Panc1 (cell line): ENCODE data around the gene LHFPL2. TPM values are rescaled to one million over a fixed set of nuclear protein-coding genes. Genes with fewer than 3 reads are reported as not detected.
"Not testable (repeated sequence)": the region's sequence is repeated elsewhere in the genome, so short reads cannot be mapped to it uniquely, and the experiment has no call there.

ENCODE experiments used
- ATAC-seq: fragments of 200-7000 bp; cut with Tn5 transposase; 2 replicates; pipeline ENCODE4 v1.9.1; 2020; ENCODE audit warnings: mild to moderate bottlenecking, moderate library complexity
- BruUV-seq: library from RNA; stranded (reverse); fragments of 400-500 nt; replicated peaks from 2 replicates; lab custom pipeline; 2021; lab: Mats Ljungman, UMichigan
- CTCF ChIA-PET: fragments of 300-600 bp; sonication (Branson Sonifier 250); formaldehyde crosslinking; loops from one replicate; lab custom pipeline; 2022; ENCODE audit warnings: antibody characterized with exemption; lab: Charles Lee
- POLR2A ChIA-PET: fragments of 300-600 bp; sonication (Branson Sonifier 250); formaldehyde crosslinking; loops from one replicate; lab custom pipeline; 2022; ENCODE audit warnings: antibody characterized with exemption; lab: Charles Lee
- DNase-seq: peaks from one replicate; pipeline ENCODE4 v3.0.0-alpha.2; 2010; ENCODE audit warnings: low read depth, low spot score
- H3K27ac ChIP-seq: 2 replicates; pipeline ENCODE4 v1.5.1; 2011; ENCODE audit warnings: mild to moderate bottlenecking, low read length, inconsistent platforms
- H3K27me3 ChIP-seq: fragments of 200-500 bp; sonication (Bioruptor generic); 2 replicates; pipeline ENCODE4 v1.6.0; 2014; ENCODE audit warnings: low read length, inconsistent platforms; ENCODE audit not compliant: control insufficient read depth, insufficient read depth
- H3K36me3 ChIP-seq: fragments of 200-500 bp; sonication (Bioruptor generic); 2 replicates; pipeline ENCODE4 v1.5.1; 2014; ENCODE audit warnings: inconsistent platforms, mild to moderate bottlenecking, low read length, moderate library complexity; ENCODE audit not compliant: control insufficient read depth, insufficient read depth
- H3K4me1 ChIP-seq: 2 replicates; pipeline ENCODE4 v1.5.1; 2011; ENCODE audit warnings: inconsistent platforms, mild to moderate bottlenecking, low read length, moderate library complexity; ENCODE audit not compliant: control insufficient read depth, insufficient read depth
- H3K4me3 ChIP-seq, 2 experiments: 2 replicates each; pipeline ENCODE4 v1.5.1; 2011 to 2012; ENCODE audit warnings: low read depth in 2 of 2, low read length in 2 of 2, mild to moderate bottlenecking in 2 of 2, inconsistent platforms in 1 of 2, moderate library complexity in 1 of 2
- H3K9me3 ChIP-seq: fragments of 200-500 bp; sonication (Bioruptor generic); 2 replicates; pipeline ENCODE4 v1.5.1; 2014; ENCODE audit warnings: low read depth, mild to moderate bottlenecking, inconsistent platforms, low read length, moderate library complexity; ENCODE audit not compliant: control insufficient read depth, insufficient read depth
- CTCF ChIP-seq: fragments of 450-650 bp; IDR thresholded peaks from 2 replicates; pipeline ENCODE4 v1.5.1; 2017; ENCODE audit warnings: mild to moderate bottlenecking
- POLR2AphosphoS5 ChIP-seq: IDR thresholded peaks from 2 replicates; pipeline ENCODE4 v1.6.1; 2012; ENCODE audit warnings: mild to moderate bottlenecking, low read depth, low read length, moderate library complexity
- SIN3A ChIP-seq: IDR thresholded peaks from 2 replicates; pipeline ENCODE4 v1.6.1; 2012; ENCODE audit warnings: low read depth, mild to moderate bottlenecking, low read length, moderate library complexity, borderline replicate concordance; ENCODE audit not compliant: insufficient read depth
- TCF7L2 ChIP-seq: IDR thresholded peaks from 2 replicates; pipeline ENCODE4 v1.6.1; 2011; ENCODE audit warnings: mild to moderate bottlenecking, low read depth, low read length, inconsistent platforms
- in situ Hi-C: cut with HindIII; loops from 2 replicates; pipeline ENCODE4 v1.10.0; 2016; ENCODE audit warnings: low sequenced_read_pairs, low pct_unique_long_range_greater_than_20kb
- intact Hi-C: fragments of 100-400 bp; cut with micrococcal nuclease; formaldehyde crosslinking; loops from one replicate; pipeline ENCODE4 v1.10.0; 2022; ENCODE audit not compliant: unreplicated experiment
- total RNA-seq: library from RNA; stranded (reverse); gene quantifications from one replicate; pipeline ENCODE4 v1.2.1, GENCODE V29; 2021; ENCODE audit not compliant: unreplicated experiment
- TF ChIP-seq, protein P1 (sequence below), 2 experiments: IDR thresholded peaks; 2 replicates each; pipeline ENCODE4 v1.6.1; 2011 to 2012; ENCODE audit warnings: low read depth in 2 of 2, control low read depth in 1 of 2, low read length in 1 of 2, mild to moderate bottlenecking in 1 of 2, moderate library complexity in 1 of 2; ENCODE audit not compliant: insufficient read depth in 1 of 2

LHFPL2 gene
- total RNA-seq, 1 experiment from 2014 or later = 25.8 TPM

- intact Hi-C loops (no loop called here), in situ Hi-C loops (no loop called here)
- ChIA-PET CTCF (no interaction called here), POLR2A (interaction anchor here (0.6 kb wide), 1 partner anchor 806 kb away, joined by 3 read pairs; no protein-coding TSS in a partner anchor)
- H3K27ac ChIP-seq = no peak overlapping the region
- no peaks in the 10 kb centered on the region for H3K4me1 ChIP-seq
- ATAC-seq = no peak
- no peak for DNase-seq
- no peak overlapping the region for H3K4me3 ChIP-seq
- H3K36me3 ChIP-seq = no peaks in the 10 kb centered on the region
- BruUV-seq = no TSS peak
- H3K27me3 ChIP-seq = no peaks in the 10 kb centered on the region
- H3K9me3 ChIP-seq = peaks cover 5% of the 10 kb centered on the region; the same call in 1 of the 2 replicates
- TF ChIP-seq SIN3A (no peak), CTCF (no peak), TCF7L2 (no peak), POLR2AphosphoS5 (no peak)
- TF ChIP-seq, protein P1, sequence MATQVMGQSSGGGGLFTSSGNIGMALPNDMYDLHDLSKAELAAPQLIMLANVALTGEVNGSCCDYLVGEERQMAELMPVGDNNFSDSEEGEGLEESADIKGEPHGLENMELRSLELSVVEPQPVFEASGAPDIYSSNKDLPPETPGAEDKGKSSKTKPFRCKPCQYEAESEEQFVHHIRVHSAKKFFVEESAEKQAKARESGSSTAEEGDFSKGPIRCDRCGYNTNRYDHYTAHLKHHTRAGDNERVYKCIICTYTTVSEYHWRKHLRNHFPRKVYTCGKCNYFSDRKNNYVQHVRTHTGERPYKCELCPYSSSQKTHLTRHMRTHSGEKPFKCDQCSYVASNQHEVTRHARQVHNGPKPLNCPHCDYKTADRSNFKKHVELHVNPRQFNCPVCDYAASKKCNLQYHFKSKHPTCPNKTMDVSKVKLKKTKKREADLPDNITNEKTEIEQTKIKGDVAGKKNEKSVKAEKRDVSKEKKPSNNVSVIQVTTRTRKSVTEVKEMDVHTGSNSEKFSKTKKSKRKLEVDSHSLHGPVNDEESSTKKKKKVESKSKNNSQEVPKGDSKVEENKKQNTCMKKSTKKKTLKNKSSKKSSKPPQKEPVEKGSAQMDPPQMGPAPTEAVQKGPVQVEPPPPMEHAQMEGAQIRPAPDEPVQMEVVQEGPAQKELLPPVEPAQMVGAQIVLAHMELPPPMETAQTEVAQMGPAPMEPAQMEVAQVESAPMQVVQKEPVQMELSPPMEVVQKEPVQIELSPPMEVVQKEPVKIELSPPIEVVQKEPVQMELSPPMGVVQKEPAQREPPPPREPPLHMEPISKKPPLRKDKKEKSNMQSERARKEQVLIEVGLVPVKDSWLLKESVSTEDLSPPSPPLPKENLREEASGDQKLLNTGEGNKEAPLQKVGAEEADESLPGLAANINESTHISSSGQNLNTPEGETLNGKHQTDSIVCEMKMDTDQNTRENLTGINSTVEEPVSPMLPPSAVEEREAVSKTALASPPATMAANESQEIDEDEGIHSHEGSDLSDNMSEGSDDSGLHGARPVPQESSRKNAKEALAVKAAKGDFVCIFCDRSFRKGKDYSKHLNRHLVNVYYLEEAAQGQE (IDR thresholded peaks at IDR 0.05; ENCODE audit: insufficient read depth in 1 of 2, low read depth in 2 of 2, low read length in 1 of 2) = no peak
Observed at GRCh38 chr5:78621291-78621738, 27.3 kb downstream of the LHFPL2 start.

GRCh38 chr5:78620119-78620518 is 28.5 kb downstream of the LHFPL2 start:
- CTCF ChIA-PET, H3K9me3 ChIP-seq, in situ Hi-C loops, H3K27me3 ChIP-seq, ATAC-seq, DNase-seq, H3K36me3 ChIP-seq, H3K4me1 ChIP-seq, BruUV-seq, H3K27ac ChIP-seq, H3K4me3 ChIP-seq, POLR2A ChIA-PET, intact Hi-C loops: not testable (repeated sequence)

- TF ChIP-seq TCF7L2 = no peak
- no peak for TF ChIP-seq POLR2AphosphoS5
- H3K27ac ChIP-seq = no peak overlapping the region
- ChIA-PET POLR2A (no interaction called here), CTCF (interaction anchor here (0.7 kb wide), 1 partner anchor 1466 kb away, joined by 5 read pairs; no protein-coding TSS in a partner anchor)
- DNase-seq (no peak), ATAC-seq (no peak)
- H3K36me3 ChIP-seq = no peaks in the 10 kb centered on the region
- peaks cover 5% of the 10 kb centered on the region; the same call in 1 of the 2 replicates for H3K9me3 ChIP-seq
- intact Hi-C loops (no loop called here), in situ Hi-C loops (no loop called here)
- no peaks in the 10 kb centered on the region for H3K27me3 ChIP-seq
- no peaks in the 10 kb centered on the region for H3K4me1 ChIP-seq
- H3K4me3 ChIP-seq = no peak overlapping the region
- BruUV-seq = no TSS peak
Observed at GRCh38 chr5:78618303-78618702, 30.3 kb downstream of the LHFPL2 start.
